HG02938 (cell line): ENCODE results near the gene TNS3.

Experiments used
- ATAC-seq: cut with Tn5 transposase; IDR thresholded peaks from one replicate; pipeline ENCODE4 v1.9.1; 2021; ENCODE audit warnings: mild to moderate bottlenecking, moderate library complexity; ENCODE audit not compliant: unreplicated experiment

TNS3 gene

GRCh38 chr7:47297120-47297519 is 284.8 kb downstream of the TNS3 start:
- ATAC-seq, result no peak

DNA sequence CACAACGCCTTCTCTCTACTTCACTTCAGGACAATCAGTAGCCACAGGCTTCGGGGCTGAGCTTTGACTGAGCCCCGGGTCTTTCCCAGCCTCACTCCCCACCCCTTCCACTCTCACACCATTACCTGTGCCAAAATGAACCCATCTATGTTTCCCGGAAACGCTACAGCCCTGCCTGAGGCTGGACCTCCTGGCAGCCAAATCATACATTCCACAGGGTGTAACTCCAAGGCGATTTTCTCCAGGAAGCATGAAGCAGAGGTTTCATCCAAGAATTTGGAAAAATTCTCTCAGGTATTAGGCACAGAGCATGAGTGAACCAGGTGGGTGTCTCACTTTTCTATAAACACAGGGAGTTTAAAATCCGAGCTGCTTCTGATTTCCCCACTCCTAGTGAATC is 286.3 kb downstream of the TNS3 start:
- no peak for ATAC-seq

GRCh38 chr7:47294556-47295222 is 287.2 kb downstream of the TNS3 start:
- no peak for ATAC-seq

GRCh38 chr7:47293884-47294555 is 287.9 kb downstream of the TNS3 start:
- no peak for ATAC-seq

GRCh38 chr7:47292832-47293309 is 289.0 kb downstream of the TNS3 start:
- ATAC-seq, result no peak

DNA sequence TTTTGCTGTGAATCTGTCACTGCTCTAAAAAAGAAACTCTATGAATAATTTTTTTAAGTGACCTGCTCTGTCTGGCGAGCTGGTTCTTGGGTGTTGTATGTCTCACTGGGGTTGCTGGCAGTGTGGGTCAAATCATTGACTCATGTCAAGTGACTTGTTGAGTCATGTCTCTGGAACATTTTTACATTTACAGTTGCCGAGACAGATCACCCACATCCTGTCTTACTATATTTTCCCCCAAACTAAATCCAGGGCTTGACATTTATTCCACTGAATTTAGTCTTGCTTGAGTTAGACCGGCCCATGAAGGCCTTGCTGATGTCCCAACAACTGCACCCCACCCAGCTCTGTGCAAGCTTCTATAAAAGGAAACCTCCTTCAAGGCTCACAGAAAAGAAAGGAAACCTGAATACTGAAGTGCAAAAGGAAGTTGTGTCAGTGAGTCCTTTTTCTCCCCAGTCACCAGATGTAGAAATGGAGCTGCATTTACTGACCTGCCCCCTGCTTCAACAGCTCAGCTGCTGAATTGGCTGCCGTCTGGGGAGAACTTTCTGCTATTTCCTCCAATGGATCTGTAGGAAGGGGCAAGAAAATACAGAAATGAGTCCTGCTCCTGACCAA is 290.3 kb downstream of the TNS3 start:
- ATAC-seq, result peak; percentile 95

DNA sequence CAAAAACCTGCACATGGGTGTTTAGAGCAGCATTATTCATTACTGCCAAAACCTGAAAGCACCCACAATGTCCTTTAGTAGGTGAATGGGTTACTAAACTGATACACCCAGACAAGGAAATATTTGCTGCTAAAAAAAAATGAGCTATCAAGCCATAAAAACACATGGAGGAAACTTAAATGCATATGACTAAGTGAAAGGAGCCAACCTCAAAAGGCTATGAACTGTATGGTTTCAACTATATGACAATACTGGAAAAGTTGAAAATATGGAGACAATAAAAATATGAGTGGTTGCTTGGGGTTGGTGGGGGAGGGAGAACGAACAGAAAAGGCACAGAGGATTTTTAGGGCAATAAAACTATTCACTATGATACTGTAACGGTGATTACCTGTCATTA is 291.0 kb downstream of the TNS3 start:
- no peak for ATAC-seq

GRCh38 chr7:47290466-47290865 is 291.4 kb downstream of the TNS3 start:
- no peak for ATAC-seq

GRCh38 chr7:47288060-47288459 is 293.9 kb downstream of the TNS3 start:
- no peak for ATAC-seq

GRCh38 chr7:47285860-47286491 is 295.9 kb downstream of the TNS3 start:
- no peak for ATAC-seq

DNA sequence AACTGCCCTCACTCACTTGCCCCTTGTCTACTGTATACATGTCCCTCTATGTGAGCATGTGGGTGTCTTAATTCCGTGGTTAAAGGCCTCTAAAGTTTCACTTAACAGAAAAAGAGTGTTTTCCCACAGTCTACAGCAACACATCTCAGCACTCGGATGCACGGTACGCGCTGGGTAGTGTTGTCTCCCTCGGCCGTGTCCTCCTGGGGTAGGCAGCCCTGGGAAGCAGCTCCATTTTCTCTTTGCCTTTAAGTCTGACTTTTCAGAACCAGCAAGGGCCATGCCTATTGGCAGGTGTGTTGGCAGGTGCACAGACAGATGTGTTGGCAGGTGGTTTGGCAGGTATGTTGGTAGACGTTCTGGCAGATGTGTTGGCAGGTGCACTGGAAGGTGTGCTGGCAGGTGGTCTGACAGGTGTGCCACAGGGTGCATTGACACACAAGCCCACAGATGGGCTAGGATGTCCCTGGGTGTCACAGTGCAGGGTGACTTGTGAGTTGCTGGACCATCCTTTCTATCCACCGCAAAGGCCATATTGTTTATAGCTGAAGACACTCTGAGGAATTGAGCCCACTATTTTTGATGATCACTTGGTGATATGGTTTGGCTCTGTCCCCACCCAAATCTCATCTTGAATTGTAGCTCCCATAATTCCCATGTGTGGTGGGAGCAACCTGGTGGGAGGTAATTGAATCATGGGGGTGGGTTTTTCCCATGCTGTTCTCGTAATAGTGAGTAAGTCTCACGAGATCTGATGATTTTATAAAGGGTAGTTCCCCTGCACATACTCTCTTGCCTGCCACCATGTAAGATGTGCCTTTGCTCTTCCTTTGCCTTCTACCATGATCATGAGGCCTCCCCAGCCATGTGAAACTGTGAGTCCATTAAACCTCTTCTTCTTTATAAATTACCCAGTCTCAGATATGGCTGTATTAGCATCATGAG is 296.9 kb downstream of the TNS3 start:
- no peak for ATAC-seq

DNA sequence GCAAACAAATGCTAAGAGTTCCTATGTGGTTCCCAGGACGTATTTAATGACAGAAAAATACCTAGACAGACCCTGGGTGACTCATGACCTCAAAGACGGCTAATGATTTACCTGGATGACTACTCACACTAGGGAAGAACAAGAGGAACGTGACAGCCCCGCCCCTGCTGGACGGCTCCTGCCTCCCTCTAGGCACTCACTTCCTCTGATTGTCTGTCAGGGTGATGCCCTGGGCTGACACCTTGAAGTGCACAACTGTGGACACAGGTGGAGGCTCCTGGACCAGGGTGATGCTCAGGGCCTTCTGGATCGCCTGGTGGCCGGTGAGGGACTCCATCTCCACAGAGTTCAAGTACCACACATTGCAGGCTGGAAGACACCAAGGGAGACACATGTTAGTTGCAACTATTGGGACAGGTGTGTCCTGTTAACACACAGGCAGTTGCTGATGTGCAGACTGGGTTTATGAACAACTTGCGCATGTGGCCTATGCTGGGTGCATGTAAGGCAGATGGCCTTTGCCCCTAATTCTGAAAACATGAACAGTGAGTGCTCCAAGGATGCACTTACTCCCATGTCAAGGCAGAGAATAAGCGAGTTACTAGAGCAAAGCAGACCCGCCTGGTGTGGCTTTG is 298.3 kb downstream of the TNS3 start:
- ATAC-seq, result no peak

DNA sequence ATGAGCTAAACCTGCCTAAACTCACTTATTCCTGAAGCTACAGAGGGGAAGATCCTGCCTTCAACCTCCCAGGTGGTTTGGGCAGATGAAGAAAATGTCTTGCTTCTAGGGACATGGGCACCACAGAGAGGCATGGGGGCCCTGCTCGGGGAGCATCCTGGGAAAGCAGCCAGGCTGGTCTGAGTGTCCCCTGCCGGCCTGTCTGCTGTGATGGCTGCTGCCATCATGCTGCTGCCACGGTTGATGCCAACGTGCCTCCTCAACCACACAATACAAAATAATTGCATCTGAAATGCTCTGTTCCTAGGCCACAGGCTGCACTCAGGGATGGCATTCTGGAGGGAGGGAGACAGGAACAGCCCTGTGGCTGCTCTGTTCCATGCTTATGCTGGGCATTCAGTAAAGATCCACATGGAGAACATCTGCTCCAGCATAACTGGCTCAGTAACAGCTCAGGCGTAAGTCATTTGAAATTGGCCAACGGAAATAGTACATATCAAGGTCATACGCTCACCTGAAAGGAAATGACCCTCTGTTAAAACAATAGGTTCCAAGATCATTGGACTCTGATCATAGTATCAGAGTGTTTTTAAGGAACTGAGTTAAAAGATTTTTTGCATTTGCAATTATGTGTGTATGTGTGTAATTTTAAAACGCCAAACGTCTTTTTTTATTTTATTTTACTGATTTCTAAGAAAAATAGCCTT is 299.0 kb downstream of the TNS3 start:
- no peak for ATAC-seq

DNA sequence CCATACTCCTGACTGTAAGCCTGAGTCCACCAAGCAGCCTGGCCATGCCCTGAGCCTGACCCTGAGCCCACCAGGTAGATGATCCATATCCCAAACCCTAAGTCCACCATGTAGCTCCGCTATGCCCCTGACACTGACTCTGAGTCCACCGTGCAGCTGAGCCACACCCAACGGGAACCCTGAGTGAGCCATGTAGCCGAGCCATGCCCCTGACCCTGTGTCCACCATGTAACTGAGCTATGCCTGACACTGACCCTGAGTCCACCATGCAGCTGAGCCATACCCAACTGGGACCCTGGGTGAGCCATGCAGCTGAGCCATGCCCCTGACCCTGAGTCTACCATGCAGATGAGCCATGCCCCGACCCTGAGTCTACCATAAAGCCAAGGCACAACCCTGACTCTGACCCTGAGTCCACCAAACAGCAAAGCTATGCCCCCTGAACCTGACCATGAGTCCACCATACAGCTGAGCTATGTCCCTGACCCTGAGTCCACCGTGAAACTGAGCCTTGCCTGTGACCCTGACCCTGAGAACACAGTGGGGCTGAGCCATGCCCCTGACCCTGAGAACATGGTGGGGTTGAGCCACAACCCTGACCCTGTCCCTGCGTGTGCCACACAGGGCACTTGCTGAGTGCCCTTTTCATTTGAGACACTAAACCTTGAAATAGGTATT is 299.8 kb downstream of the TNS3 start:
- no peak for ATAC-seq

DNA sequence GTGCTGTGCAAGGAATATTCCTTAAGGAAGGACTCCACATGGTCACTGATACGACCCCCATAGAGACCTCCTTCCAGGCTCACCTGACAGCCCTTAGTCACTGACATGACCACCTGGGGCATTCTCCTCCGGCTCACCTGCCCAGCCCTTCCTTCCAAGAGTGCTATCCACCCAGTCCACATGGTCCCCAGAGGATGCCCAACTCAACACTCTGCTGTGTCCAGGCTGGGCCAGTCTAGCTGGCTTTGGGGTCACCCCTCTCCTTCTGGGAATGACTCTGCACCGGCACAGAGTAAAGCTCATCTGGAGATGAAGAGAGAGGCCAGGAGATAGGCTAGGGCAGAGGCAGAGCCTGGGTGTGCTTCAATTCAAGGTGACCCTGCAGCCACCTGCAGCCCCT is 300.8 kb downstream of the TNS3 start:
- no peak for ATAC-seq

DNA sequence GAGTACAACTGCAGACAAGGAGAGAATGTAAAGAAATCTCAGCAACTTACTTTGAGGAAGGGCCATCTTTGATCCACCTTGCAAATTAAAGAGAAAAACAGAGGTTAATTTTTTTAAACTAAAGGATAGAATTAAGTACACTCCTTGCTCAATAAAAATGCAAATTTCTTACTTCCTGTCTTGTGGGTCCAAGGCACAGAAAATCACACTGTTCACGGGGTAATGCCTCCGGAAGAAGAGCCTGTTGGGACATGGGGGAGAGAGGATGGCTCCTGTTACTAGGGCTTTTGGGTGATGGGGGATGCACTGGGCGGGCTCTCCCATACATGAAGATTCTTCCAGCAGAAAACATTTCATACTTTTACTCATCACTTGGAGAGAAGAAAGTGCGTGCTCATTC is 301.8 kb downstream of the TNS3 start:
- ATAC-seq, result no peak

DNA sequence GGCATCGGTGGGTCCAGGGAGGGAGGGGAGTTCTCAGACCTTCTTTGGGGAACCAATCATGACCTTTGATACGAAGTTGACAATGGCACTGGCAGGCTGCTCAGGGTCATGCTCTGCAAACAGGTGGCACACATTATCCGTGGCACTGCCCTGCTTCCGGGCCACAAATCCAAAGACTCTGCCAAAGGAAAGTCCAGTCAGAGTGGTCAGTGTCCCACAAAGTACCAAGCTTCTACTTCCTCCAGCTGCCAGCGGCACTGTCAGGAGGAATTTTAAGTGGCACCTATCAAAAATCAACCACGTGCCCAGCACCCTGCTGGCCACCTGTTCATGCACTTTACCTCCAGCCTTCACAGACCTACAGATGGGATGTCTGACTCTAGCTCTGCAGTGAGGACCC is 303.9 kb downstream of the TNS3 start:
- no peak for ATAC-seq

- ATAC-seq, result no peak
Observed at GRCh38 chr7:47277321-47277781, 304.6 kb downstream of the TNS3 start.
